A549 (cell line): Measurements from ENCODE around the gene ABCA7. TPM values are rescaled to one million over a fixed set of nuclear protein-coding genes. Genes with fewer than 3 reads are reported as not detected.
A peak's percentile ranks its signal among the peaks of the same experiment; 100 is the strongest.

ENCODE experiments used
- ATAC-seq, 2 experiments: fragments of 200-7000 bp in 1 of 2; fragments of >200 bp in 1 of 2; cut with Nextera tagmentation in 1 of 2; cut with Tn5 transposase in 1 of 2; 3 replicates each; pipeline versions ENCODE4 v1.8.0 to v1.9.1; 2018 to 2020; ENCODE audit warnings: mild to moderate bottlenecking in 1 of 2, moderate library complexity in 1 of 2
- CTCF ChIA-PET: fragments of 300-600 bp; sonication (Branson Sonifier 250); formaldehyde crosslinking; extraction: SDS; loops from one replicate; lab custom pipeline; 2021; ENCODE audit warnings: antibody characterized with exemption, inconsistent platforms; lab: Yijun Ruan, JAX
- POLR2A ChIA-PET: fragments of 350-600 bp; formaldehyde crosslinking; extraction: SDS; loops from one replicate; lab custom pipeline; 2021; ENCODE audit warnings: antibody characterized with exemption, inconsistent platforms; lab: Yijun Ruan, JAX
- DNase-seq, 2 experiments: peaks; one replicate each; pipeline versions ENCODE4 v3.0.0 to v3.0.0-alpha.2; 2011 to 2016; ENCODE audit warnings: low read depth in 1 of 2, low spot score in 1 of 2
- FAIRE-seq: peaks from 2 replicates; lab custom pipeline; 2011; peaks lifted over from hg19 to GRCh38; lab: Jason Lieb, UNC
- H3K27ac ChIP-seq, 2 experiments: fragments of >200 bp; sonication (Bioruptor Twin); formaldehyde crosslinking; 3 replicates each; pipeline ENCODE4 v1.5.1; 2016 to 2017
- H3K4me1 ChIP-seq: fragments of >200 bp; sonication (Bioruptor Twin); formaldehyde crosslinking; 3 replicates; pipeline ENCODE4 v1.6.1; 2016
- H3K4me2 ChIP-seq: fragments of >200 bp; sonication (Bioruptor Twin); formaldehyde crosslinking; 3 replicates; pipeline ENCODE4 v1.6.1; 2016
- H3K4me3 ChIP-seq: fragments of >200 bp; sonication (Bioruptor Twin); formaldehyde crosslinking; 3 replicates; pipeline ENCODE4 v1.5.1; 2016
- H3K9me3 ChIP-seq: fragments of >200 bp; sonication (Bioruptor Twin); formaldehyde crosslinking; 3 replicates; pipeline ENCODE4 v1.6.1; 2016
- CHD4 ChIP-seq: fragments of 200-600 bp; sonication (generic); IDR thresholded peaks from 2 replicates; pipeline ENCODE4 v1.6.1; 2016; ENCODE audit warnings: antibody characterized with exemption, mild to moderate bottlenecking, borderline replicate concordance
- HDAC2 ChIP-seq: fragments of 200-600 bp; sonication (generic); IDR thresholded peaks from 2 replicates; pipeline ENCODE4 v1.6.1; 2016
- HEYL ChIP-seq: fragments of 250-450 bp; sonication (Bioruptor Pico); IDR thresholded peaks from 2 replicates; pipeline ENCODE4 v1.8.0; 2021; ENCODE audit warnings: mild to moderate bottlenecking, moderate library complexity
- HOXA7 ChIP-seq: fragments of 250-450 bp; sonication (Bioruptor Pico); IDR thresholded peaks from 2 replicates; pipeline ENCODE4 v1.5.0; 2020; ENCODE audit warnings: mild to moderate bottlenecking, moderate library complexity
- KDM5A ChIP-seq: fragments of 200-600 bp; sonication (generic); IDR thresholded peaks from 2 replicates; pipeline ENCODE4 v1.6.1; 2016; ENCODE audit warnings: antibody characterized with exemption, mild to moderate bottlenecking
- MAFK ChIP-seq: fragments of 450-650 bp; IDR thresholded peaks from 2 replicates; pipeline ENCODE4 v1.6.1; 2014; ENCODE audit not compliant: partially characterized antibody
- MAZ ChIP-seq: fragments of 150-350 bp; IDR thresholded peaks from 2 replicates; pipeline ENCODE4 v1.6.1; 2014; ENCODE audit warnings: antibody characterized with exemption, low read depth, low read length, borderline replicate concordance
- MYC ChIP-seq: IDR thresholded peaks from 2 replicates; pipeline ENCODE4 v1.6.1; 2012; ENCODE audit warnings: mild to moderate bottlenecking, inconsistent platforms, low read length, improper control_type of control experiment, borderline replicate concordance
- NFE2L2 ChIP-seq: fragments of 150-350 bp; conservative IDR thresholded peaks from 2 replicates; pipeline ENCODE4 v1.6.1; 2014; ENCODE audit warnings: low read length
- RFX5 ChIP-seq: fragments of 450-650 bp; IDR thresholded peaks from 2 replicates; pipeline ENCODE4 v1.7.1; 2014; ENCODE audit warnings: antibody characterized with exemption, mild to moderate bottlenecking, moderate library complexity
- SREBF2 ChIP-seq: fragments of 450-650 bp; IDR thresholded peaks from 2 replicates; pipeline ENCODE4 v1.6.1; 2014; ENCODE audit warnings: mild to moderate bottlenecking, moderate library complexity
- ZFP36 ChIP-seq: fragments of 450-650 bp; IDR thresholded peaks from 2 replicates; pipeline ENCODE4 v1.6.1; 2014; ENCODE audit warnings: borderline replicate concordance; ENCODE audit not compliant: partially characterized antibody
- WGBS: methylation state at CpG from one replicate; pipeline ENCODE4 v1.1.6; 2017; ENCODE audit errors: missing lambda C conversion rate; 5-methylcytosine and 5-hydroxymethylcytosine counted together
- polyA plus RNA-seq, 4 experiments: library from polyadenylated mRNA; depleted of rRNA in 3 of 4; stranded (reverse); fragments of >200 nt; fragmentation: RNase III in 1 of 4; extraction: RNeasy Plus Mini Kit Qiagen cat#74134 plus additional on column Dnase treatment in 1 of 4; gene quantifications; 2 replicates in 3 of 4; 3 replicates in 1 of 4; pipeline ENCODE4 v1.2.3, GENCODE V29; 2011 to 2017
- TF ChIP-seq, protein P1 (sequence below): fragments of 250-450 bp; sonication (Bioruptor Pico); IDR thresholded peaks from 2 replicates; pipeline ENCODE4 v1.5.0; 2021; ENCODE audit warnings: mild to moderate bottlenecking, moderate library complexity, borderline replicate concordance
- TF ChIP-seq, protein P2 (sequence below): fragments of 250-450 bp; sonication (Bioruptor Pico); IDR thresholded peaks from 2 replicates; pipeline ENCODE4 v1.5.0; 2020; ENCODE audit warnings: low read depth, mild to moderate bottlenecking, moderate library complexity
- TF ChIP-seq, protein P3 (sequence below): fragments of >200 bp; sonication (Bioruptor Twin); formaldehyde crosslinking; IDR thresholded peaks from 3 replicates; pipeline ENCODE4 v1.5.1; 2016
- TF ChIP-seq, protein P4 (sequence below): IDR thresholded peaks from 2 replicates; pipeline ENCODE4 v1.6.1; 2012

The ABCA7 gene
- polyA plus RNA-seq, 2 of the 4 experiments (the other 2 are of a cell fraction) = 5.0 to 13.5 TPM

DNA sequence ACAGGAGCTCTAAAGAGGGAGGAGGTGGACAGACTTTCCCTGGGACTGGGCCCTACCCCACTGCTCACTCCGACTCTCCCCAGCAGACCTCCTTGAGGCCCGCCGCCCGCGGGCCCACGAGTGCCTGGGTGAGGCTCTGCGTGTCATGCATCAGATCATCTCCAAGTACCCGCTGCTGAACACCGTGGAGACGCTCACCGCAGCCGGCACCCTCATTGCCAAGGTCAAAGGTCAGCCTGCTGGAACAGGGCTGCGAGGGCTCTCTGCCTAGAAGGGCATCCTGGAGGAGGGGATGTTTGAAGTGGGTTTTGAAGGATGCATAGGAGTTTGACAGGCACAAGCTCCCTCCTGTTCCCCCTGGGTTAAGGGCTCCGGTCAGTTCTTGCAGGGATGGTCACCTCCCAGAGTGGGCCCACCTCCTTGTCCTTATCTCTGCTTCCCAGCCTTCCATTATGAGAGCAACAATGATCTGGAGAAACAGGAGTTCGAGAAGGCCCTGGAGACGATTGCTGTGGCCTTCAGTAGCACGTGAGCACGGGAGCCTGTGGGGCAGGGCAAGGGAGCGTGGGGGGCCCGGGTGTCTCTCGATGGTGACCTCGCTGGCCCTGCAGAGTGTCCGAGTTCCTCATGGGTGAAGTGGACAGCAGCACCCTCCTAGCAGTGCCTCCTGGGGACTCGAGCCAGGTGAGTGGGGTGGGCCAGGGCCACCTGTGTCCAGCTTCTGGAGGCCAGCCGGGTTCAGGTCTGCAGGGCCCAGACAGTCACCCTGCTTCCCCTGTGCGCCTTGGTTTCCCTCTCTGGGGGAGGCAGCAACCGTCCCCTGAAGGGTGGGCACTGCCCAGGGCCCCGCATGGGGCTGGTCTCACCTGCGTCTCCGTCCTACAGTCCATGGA is 33.4 kb downstream of the ABCA7 start:
- H3K4me2 ChIP-seq = no peak overlapping the region; the same call in 2 of the 3 replicates
- H3K9me3 ChIP-seq = no peaks in the 10 kb centered on the region
- H3K4me1 ChIP-seq = peaks cover 13% of the 10 kb centered on the region
- DNase-seq (no peak), ATAC-seq (peak in 1 of 2 experiments; percentile 2; a peak in 1 of 6 replicates), FAIRE-seq (no peak)
- ChIA-PET CTCF (interaction anchor here (1.6 kb wide), 1 partner anchor 8 kb away, joined by 4 read pairs; no protein-coding TSS in a partner anchor), POLR2A (interaction anchor here (0.5 kb wide), 1 partner anchor 24 kb away, joined by 3 read pairs; no protein-coding TSS in a partner anchor)
- H3K27ac ChIP-seq = peak overlapping the region in 1 of 2 experiments; percentile 99; a peak in 1 of 6 replicates
- no peak for TF ChIP-seq NFE2L2
- TF ChIP-seq, protein P1, sequence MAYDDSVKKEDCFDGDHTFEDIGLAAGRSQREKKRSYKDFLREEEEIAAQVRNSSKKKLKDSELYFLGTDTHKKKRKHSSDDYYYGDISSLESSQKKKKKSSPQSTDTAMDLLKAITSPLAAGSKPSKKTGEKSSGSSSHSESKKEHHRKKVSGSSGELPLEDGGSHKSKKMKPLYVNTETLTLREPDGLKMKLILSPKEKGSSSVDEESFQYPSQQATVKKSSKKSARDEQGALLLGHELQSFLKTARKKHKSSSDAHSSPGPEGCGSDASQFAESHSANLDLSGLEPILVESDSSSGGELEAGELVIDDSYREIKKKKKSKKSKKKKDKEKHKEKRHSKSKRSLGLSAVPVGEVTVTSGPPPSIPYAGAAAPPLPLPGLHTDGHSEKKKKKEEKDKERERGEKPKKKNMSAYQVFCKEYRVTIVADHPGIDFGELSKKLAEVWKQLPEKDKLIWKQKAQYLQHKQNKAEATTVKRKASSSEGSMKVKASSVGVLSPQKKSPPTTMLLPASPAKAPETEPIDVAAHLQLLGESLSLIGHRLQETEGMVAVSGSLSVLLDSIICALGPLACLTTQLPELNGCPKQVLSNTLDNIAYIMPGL (CRISPR knock-in tag) = no peak
- peak; percentile 62 for TF ChIP-seq ZFP36
- H3K4me3 ChIP-seq = no peak overlapping the region
- WGBS = 86% methylated on average over 21 of the region's 30 CpGs

DNA sequence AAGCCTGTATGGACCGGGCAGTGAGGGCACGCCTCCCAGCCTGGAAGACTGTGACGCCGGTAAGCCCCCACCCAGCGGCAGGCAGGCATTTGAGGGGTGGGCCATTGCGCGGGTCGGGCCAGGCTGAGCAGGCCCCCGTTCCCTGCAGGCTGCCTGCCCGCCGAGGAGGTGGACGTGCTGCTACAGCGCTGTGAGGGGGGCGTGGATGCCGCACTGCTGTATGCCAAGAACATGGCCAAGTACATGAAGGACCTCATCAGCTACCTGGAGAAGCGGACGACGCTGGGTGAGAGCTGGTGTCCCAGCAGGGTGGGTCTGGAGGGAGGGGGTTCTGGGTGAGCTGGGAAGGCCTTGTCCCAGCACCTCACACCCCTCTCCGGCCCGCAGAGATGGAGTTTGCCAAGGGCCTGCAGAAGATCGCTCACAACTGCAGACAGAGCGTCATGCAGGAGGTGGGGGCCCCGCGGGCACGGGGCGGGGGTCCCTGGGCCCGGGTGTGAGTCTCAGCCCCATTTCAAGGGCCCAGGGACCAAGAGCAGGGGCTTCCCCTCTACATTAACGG is 34.1 kb downstream of the ABCA7 start:
- ChIA-PET POLR2A (interaction anchor here (0.6 to 1.4 kb wide), 6 partner anchors 9 to 195 kb away, joined by 3 to 8 read pairs (median 3); partner anchors contain the start of gene POLR2E), CTCF (interaction anchor here (1.6 kb wide), 1 partner anchor 9 kb away, joined by 4 read pairs; no protein-coding TSS in a partner anchor)
- no peak for TF ChIP-seq CHD4
- TF ChIP-seq KDM5A = no peak
- TF ChIP-seq MYC = no peak
- TF ChIP-seq MAZ = no peak
- TF ChIP-seq RFX5 = no peak
- TF ChIP-seq, protein P1 (CRISPR knock-in tag) = no peak
- no peak for TF ChIP-seq HEYL (CRISPR knock-in tag)
- TF ChIP-seq, protein P2, sequence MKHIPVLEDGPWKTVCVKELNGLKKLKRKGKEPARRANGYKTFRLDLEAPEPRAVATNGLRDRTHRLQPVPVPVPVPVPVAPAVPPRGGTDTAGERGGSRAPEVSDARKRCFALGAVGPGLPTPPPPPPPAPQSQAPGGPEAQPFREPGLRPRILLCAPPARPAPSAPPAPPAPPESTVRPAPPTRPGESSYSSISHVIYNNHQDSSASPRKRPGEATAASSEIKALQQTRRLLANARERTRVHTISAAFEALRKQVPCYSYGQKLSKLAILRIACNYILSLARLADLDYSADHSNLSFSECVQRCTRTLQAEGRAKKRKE (CRISPR knock-in tag) = no peak
- TF ChIP-seq, protein P3, sequence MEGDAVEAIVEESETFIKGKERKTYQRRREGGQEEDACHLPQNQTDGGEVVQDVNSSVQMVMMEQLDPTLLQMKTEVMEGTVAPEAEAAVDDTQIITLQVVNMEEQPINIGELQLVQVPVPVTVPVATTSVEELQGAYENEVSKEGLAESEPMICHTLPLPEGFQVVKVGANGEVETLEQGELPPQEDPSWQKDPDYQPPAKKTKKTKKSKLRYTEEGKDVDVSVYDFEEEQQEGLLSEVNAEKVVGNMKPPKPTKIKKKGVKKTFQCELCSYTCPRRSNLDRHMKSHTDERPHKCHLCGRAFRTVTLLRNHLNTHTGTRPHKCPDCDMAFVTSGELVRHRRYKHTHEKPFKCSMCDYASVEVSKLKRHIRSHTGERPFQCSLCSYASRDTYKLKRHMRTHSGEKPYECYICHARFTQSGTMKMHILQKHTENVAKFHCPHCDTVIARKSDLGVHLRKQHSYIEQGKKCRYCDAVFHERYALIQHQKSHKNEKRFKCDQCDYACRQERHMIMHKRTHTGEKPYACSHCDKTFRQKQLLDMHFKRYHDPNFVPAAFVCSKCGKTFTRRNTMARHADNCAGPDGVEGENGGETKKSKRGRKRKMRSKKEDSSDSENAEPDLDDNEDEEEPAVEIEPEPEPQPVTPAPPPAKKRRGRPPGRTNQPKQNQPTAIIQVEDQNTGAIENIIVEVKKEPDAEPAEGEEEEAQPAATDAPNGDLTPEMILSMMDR = no peak
- TF ChIP-seq, protein P4, sequence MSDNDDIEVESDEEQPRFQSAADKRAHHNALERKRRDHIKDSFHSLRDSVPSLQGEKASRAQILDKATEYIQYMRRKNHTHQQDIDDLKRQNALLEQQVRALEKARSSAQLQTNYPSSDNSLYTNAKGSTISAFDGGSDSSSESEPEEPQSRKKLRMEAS = no peak
- no peak for TF ChIP-seq HOXA7
- no peak for TF ChIP-seq HDAC2
- TF ChIP-seq MAFK = no peak
- TF ChIP-seq SREBF2 = no peak
- TF ChIP-seq, all 56 proteins: peak for 0
- FAIRE-seq = no peak
- Histone ChIP-seq H3K27ac (peak overlapping the region; percentile 96 to 99), H3K9me3 (no peaks in the 10 kb centered on the region), H3K4me1 (peaks cover 13% of the 10 kb centered on the region), H3K4me3 (peak overlapping the region; percentile 61), H3K4me2 (peak overlapping the region; percentile 98)
- 94% methylated on average over 3 of the region's 28 CpGs for WGBS
- DNase-seq = no peak
- peak; percentile 20 to 28; a peak in 4 of 6 replicates for ATAC-seq
